Endothelial cell (in vitro differentiated cells): Measurements from ENCODE around the gene SIPA1. TPM values are rescaled to one million over a fixed set of nuclear protein-coding genes. Genes with fewer than 3 reads are reported as not detected.
"Not testable (repeated sequence)": the region's sequence is repeated elsewhere in the genome, so short reads cannot be mapped to it uniquely, and the experiment has no call there.

Experiments
- DNase-seq: peaks from one replicate; pipeline ENCODE4 v3.0.0; 2021; ENCODE audit warnings: low spot score
- H3K27ac Mint-ChIP-seq: one replicate; pipeline ENCODE4 v1.8.0; 2021; ENCODE audit warnings: mixed read lengths, inconsistent platforms; ENCODE audit not compliant: unreplicated experiment
- H3K27me3 Mint-ChIP-seq: one replicate; pipeline ENCODE4 v1.8.0; 2021; ENCODE audit warnings: mild to moderate bottlenecking, moderate library complexity, mixed read lengths, inconsistent platforms; ENCODE audit not compliant: unreplicated experiment
- H3K36me3 Mint-ChIP-seq: one replicate; pipeline ENCODE4 v1.8.0; 2021; ENCODE audit warnings: mild to moderate bottlenecking, low read depth, mixed read lengths, inconsistent platforms; ENCODE audit not compliant: unreplicated experiment
- H3K4me1 Mint-ChIP-seq: one replicate; pipeline ENCODE4 v1.8.0; 2021; ENCODE audit warnings: mild to moderate bottlenecking, mixed read lengths, inconsistent platforms; ENCODE audit not compliant: unreplicated experiment
- H3K4me3 Mint-ChIP-seq: one replicate; pipeline ENCODE4 v1.8.0; 2021; ENCODE audit warnings: mild to moderate bottlenecking, mixed read lengths, inconsistent platforms; ENCODE audit not compliant: unreplicated experiment
- H3K9me3 Mint-ChIP-seq: one replicate; pipeline ENCODE4 v1.8.0; 2021; ENCODE audit warnings: mixed read lengths, inconsistent platforms; ENCODE audit not compliant: unreplicated experiment
- CTCF ChIP-seq: fragments of 200-600 bp; sonication (generic); IDR thresholded peaks from one replicate; pipeline ENCODE4 v1.5.0; 2021; ENCODE audit warnings: antibody characterized with exemption; ENCODE audit not compliant: unreplicated experiment
- total RNA-seq: library from RNA; stranded (reverse); fragmentation: NEBNext Ultra II Directional; extraction: Animal tissue kit (Norgen Biotek cat#: 25700); gene quantifications from one replicate; pipeline ENCODE4 v1.2.1, GENCODE V29; 2021; ENCODE audit not compliant: unreplicated experiment

SIPA1 gene
- total RNA-seq, 1 donor from 2014 or later: 267 TPM

- TF ChIP-seq CTCF: no peak
- Mint-ChIP-seq H3K27me3 (peaks cover 12% of the 10 kb centered on the region), H3K4me1 (peaks cover 36% of the 10 kb centered on the region), H3K36me3 (peaks cover 18% of the 10 kb centered on the region), H3K9me3 (no peaks in the 10 kb centered on the region), H3K4me3 (peak overlapping the region; percentile 69), H3K27ac (peak overlapping the region; percentile 82)
- DNase-seq: no peak
These were observed 1.5 kb upstream of the SIPA1 start for GRCh38 chr11:65636108-65637031.

GRCh38 chr11:65637032-65637557 is 806 bp upstream of the SIPA1 start:
- Mint-ChIP-seq H3K36me3 (peaks cover 19% of the 10 kb centered on the region), H3K9me3 (no peaks in the 10 kb centered on the region), H3K27ac (peak overlapping the region; percentile 82), H3K4me1 (peaks cover 43% of the 10 kb centered on the region), H3K4me3 (peak overlapping the region; percentile 88), H3K27me3 (peaks cover 13% of the 10 kb centered on the region)
- TF ChIP-seq CTCF: no peak
- DNase-seq: no peak

GRCh38 chr11:65639228-65639597 is 1.3 kb downstream of the SIPA1 start:
- Mint-ChIP-seq H3K27ac (peak overlapping the region; percentile 91), H3K27me3 (peaks cover 18% of the 10 kb centered on the region), H3K36me3 (peaks cover 24% of the 10 kb centered on the region), H3K4me3 (peak overlapping the region; percentile 90), H3K4me1 (peaks cover 52% of the 10 kb centered on the region)
- not testable (repeated sequence) for DNase-seq, H3K9me3 Mint-ChIP-seq

GRCh38 chr11:65639623-65640482 is 2.0 kb downstream of the SIPA1 start:
- Mint-ChIP-seq H3K4me3 (peak overlapping the region; percentile 31), H3K4me1 (peaks cover 53% of the 10 kb centered on the region), H3K27me3 (peaks cover 19% of the 10 kb centered on the region), H3K9me3 (no peaks in the 10 kb centered on the region), H3K27ac (peak overlapping the region; percentile 91), H3K36me3 (peaks cover 31% of the 10 kb centered on the region)
- no peak for TF ChIP-seq CTCF
- peak; percentile 63 for DNase-seq

GRCh38 chr11:65640483-65641296 is 2.8 kb downstream of the SIPA1 start:
- TF ChIP-seq CTCF: peak; percentile 14
- peaks cover 57% of the 10 kb centered on the region for H3K4me1 Mint-ChIP-seq
- DNase-seq: peak; percentile 62
- peaks cover 21% of the 10 kb centered on the region for H3K27me3 Mint-ChIP-seq
- H3K9me3 Mint-ChIP-seq: no peaks in the 10 kb centered on the region
- H3K36me3 Mint-ChIP-seq: peaks cover 31% of the 10 kb centered on the region
- peak overlapping the region; percentile 74 for H3K4me3 Mint-ChIP-seq
- peak overlapping the region; percentile 91 for H3K27ac Mint-ChIP-seq
